Measurements from ENCODE around the gene CSF2RB. TPM values are rescaled to one million over a fixed set of nuclear protein-coding genes. Genes with fewer than 3 reads are reported as not detected.

Gene CSF2RB
- total and polyA plus RNA-seq, 2 of the 13 experiments (the other 11 are each of a cell fraction or from before 2014, with no cell fraction given) = not detected

DNA sequence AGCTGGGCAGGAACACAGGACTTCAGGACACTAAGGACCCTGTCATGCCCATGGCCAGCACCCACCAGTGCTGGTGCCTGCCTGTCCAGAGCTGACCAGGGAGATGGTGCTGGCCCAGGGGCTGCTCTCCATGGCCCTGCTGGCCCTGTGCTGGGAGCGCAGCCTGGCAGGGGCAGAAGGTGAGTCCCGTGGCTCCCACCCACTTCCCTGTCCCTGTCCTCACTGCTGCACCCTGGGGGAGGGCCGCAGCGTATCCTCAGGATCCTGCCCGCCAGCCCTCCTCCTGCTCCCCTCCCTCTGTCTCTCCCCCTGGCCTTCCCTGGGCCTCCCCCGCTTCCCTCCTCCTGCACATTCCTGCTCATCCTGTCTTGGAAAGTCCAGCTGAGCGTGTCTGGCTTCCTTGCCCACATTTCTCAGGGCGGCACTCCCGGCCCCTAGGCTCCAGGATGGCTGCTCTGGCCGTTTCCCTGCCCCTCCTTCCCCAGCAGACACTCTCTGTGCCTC lies 8.7 kb downstream of the CSF2RB start (continued):
- TF ChIP-seq NAIF1 (CRISPR knock-in tag; IDR thresholded peaks at IDR 0.05; ENCODE audit: borderline replicate concordance) = no peak
- TF ChIP-seq ZNF253 (CRISPR knock-in tag; IDR thresholded peaks at IDR 0.05; ENCODE audit: borderline replicate concordance) = no peak
- no peak for TF ChIP-seq IRF2 (CRISPR knock-in tag; IDR thresholded peaks at IDR 0.05)
- TF ChIP-seq ZNF720 (CRISPR knock-in tag; IDR thresholded peaks at IDR 0.05) = no peak

DNA sequence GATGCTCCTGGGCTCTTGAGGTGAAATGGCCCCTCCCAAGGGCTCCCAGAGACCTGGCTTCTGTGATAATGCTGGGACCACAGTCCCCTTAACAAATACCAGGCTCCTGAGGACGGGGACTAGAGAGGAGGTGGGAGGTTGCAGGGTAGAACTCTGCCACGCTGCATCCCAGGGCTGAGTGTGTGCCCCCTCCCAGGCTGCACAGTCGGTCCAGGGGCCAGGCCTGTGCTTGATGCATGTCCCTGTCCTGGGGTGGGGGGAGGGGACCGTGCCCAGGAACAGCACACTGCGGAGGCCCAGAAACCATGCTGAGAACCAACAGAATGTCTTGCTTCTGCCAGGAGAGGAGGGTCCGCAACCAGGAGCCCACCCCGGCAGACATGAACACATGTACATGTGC lies 9.3 kb downstream of the CSF2RB start:
- ATAC-seq (no peak; the same call in 2 of the 3 replicates), FAIRE-seq (no peak), DNase-seq (ENCODE audit: low spot score) (no peak)
- H3K79me2 ChIP-seq (ENCODE audit: insufficient read depth, low read length) = no peaks in the 10 kb centered on the region
- no peaks in the 10 kb centered on the region for H4K20me1 ChIP-seq (ENCODE audit: insufficient read depth, low read length)
- H3K27ac ChIP-seq (ENCODE audit: extremely low read length, insufficient read depth, low read length) = no peak overlapping the region
- no peak overlapping the region for H3K4me3 ChIP-seq (replicated peaks in 1 of 3; ENCODE audit: insufficient read depth in 1 of 3, low read depth in 2 of 3, low read length in 3 of 3)
- H2AFZ ChIP-seq (ENCODE audit: low read length) = no peak overlapping the region
- 11% methylated on average over 3 of the region's 7 CpGs for WGBS (ENCODE audit: low lambda C conversion rate)
- no peaks in the 10 kb centered on the region for H3K36me3 ChIP-seq (replicated peaks in 1 of 2; ENCODE audit: control insufficient read depth in 1 of 2, insufficient read depth in 2 of 2, low read length in 2 of 2)
- POLR2A ChIA-PET = no interaction called here
- in situ Hi-C loops (cut with HindIII; ENCODE audit: extremely low pct_ligation_motif_present, low pct_unique_long_range_greater_than_20kb) (no loop called here), intact Hi-C loops (cut with micrococcal nuclease; ENCODE audit: unreplicated experiment) (no loop called here)
- H3K9me3 ChIP-seq (ENCODE audit: low read length) = no peaks in the 10 kb centered on the region
- no peaks in the 10 kb centered on the region for H3K4me1 ChIP-seq (ENCODE audit: insufficient read depth, low read length)
- BruUV-seq (replicated peaks) = no TSS peak
- CTCF ChIA-PET (ENCODE audit: low intra/inter-chr PET ratio, low total read pairs) = no interaction called here
- H3K27me3 ChIP-seq (ENCODE audit: control insufficient read depth in 1 of 2, insufficient read depth in 2 of 2, low read length in 2 of 2) = peaks cover 7 to 57% of the 10 kb centered on the region in 2 experiments; a peak in 3 of 5 replicates
- H3K9ac ChIP-seq (ENCODE audit: insufficient read depth, low read depth, low read length) = no peak overlapping the region
- no peak overlapping the region for H3K4me2 ChIP-seq (ENCODE audit: low read depth, low read length)
- no peak for TF ChIP-seq NBN (conservative IDR thresholded peaks at IDR 0.05)
- TF ChIP-seq NR2F2 (IDR thresholded peaks at IDR 0.05; ENCODE audit: borderline replicate concordance, low read depth) = no peak
- TF ChIP-seq, protein P1, sequence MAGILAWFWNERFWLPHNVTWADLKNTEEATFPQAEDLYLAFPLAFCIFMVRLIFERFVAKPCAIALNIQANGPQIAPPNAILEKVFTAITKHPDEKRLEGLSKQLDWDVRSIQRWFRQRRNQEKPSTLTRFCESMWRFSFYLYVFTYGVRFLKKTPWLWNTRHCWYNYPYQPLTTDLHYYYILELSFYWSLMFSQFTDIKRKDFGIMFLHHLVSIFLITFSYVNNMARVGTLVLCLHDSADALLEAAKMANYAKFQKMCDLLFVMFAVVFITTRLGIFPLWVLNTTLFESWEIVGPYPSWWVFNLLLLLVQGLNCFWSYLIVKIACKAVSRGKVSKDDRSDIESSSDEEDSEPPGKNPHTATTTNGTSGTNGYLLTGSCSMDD (CRISPR knock-in tag; IDR thresholded peaks at IDR 0.05) = no peak
- TF ChIP-seq ZNF772 (CRISPR knock-in tag; IDR thresholded peaks at IDR 0.05) = no peak
- no peak for TF ChIP-seq IKZF4 (CRISPR knock-in tag; IDR thresholded peaks at IDR 0.05; ENCODE audit: borderline replicate concordance, low read depth, not compliant biosample characterization)
- TF ChIP-seq ZMYM4 (CRISPR knock-in tag; IDR thresholded peaks at IDR 0.05) = no peak
- TF ChIP-seq, protein P2, sequence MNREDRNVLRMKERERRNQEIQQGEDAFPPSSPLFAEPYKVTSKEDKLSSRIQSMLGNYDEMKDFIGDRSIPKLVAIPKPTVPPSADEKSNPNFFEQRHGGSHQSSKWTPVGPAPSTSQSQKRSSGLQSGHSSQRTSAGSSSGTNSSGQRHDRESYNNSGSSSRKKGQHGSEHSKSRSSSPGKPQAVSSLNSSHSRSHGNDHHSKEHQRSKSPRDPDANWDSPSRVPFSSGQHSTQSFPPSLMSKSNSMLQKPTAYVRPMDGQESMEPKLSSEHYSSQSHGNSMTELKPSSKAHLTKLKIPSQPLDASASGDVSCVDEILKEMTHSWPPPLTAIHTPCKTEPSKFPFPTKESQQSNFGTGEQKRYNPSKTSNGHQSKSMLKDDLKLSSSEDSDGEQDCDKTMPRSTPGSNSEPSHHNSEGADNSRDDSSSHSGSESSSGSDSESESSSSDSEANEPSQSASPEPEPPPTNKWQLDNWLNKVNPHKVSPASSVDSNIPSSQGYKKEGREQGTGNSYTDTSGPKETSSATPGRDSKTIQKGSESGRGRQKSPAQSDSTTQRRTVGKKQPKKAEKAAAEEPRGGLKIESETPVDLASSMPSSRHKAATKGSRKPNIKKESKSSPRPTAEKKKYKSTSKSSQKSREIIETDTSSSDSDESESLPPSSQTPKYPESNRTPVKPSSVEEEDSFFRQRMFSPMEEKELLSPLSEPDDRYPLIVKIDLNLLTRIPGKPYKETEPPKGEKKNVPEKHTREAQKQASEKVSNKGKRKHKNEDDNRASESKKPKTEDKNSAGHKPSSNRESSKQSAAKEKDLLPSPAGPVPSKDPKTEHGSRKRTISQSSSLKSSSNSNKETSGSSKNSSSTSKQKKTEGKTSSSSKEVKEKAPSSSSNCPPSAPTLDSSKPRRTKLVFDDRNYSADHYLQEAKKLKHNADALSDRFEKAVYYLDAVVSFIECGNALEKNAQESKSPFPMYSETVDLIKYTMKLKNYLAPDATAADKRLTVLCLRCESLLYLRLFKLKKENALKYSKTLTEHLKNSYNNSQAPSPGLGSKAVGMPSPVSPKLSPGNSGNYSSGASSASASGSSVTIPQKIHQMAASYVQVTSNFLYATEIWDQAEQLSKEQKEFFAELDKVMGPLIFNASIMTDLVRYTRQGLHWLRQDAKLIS (CRISPR knock-in tag; IDR thresholded peaks at IDR 0.05) = no peak
- no peak for TF ChIP-seq ATF7-NPFF (CRISPR knock-in tag; IDR thresholded peaks at IDR 0.05; ENCODE audit: low read depth)
- TF ChIP-seq, protein P3, sequence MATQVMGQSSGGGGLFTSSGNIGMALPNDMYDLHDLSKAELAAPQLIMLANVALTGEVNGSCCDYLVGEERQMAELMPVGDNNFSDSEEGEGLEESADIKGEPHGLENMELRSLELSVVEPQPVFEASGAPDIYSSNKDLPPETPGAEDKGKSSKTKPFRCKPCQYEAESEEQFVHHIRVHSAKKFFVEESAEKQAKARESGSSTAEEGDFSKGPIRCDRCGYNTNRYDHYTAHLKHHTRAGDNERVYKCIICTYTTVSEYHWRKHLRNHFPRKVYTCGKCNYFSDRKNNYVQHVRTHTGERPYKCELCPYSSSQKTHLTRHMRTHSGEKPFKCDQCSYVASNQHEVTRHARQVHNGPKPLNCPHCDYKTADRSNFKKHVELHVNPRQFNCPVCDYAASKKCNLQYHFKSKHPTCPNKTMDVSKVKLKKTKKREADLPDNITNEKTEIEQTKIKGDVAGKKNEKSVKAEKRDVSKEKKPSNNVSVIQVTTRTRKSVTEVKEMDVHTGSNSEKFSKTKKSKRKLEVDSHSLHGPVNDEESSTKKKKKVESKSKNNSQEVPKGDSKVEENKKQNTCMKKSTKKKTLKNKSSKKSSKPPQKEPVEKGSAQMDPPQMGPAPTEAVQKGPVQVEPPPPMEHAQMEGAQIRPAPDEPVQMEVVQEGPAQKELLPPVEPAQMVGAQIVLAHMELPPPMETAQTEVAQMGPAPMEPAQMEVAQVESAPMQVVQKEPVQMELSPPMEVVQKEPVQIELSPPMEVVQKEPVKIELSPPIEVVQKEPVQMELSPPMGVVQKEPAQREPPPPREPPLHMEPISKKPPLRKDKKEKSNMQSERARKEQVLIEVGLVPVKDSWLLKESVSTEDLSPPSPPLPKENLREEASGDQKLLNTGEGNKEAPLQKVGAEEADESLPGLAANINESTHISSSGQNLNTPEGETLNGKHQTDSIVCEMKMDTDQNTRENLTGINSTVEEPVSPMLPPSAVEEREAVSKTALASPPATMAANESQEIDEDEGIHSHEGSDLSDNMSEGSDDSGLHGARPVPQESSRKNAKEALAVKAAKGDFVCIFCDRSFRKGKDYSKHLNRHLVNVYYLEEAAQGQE (IDR thresholded peaks at IDR 0.05; ENCODE audit: borderline replicate concordance in 1 of 2, low read depth in 1 of 2, low read length in 2 of 2) = no peak

All from HepG2 (cell line).